ENCODE data around the gene PRMT3.
"Not testable (repeated sequence)": the region's sequence is repeated elsewhere in the genome, so short reads cannot be mapped to it uniquely, and the experiment has no call there.

PRMT3 gene

DNA sequence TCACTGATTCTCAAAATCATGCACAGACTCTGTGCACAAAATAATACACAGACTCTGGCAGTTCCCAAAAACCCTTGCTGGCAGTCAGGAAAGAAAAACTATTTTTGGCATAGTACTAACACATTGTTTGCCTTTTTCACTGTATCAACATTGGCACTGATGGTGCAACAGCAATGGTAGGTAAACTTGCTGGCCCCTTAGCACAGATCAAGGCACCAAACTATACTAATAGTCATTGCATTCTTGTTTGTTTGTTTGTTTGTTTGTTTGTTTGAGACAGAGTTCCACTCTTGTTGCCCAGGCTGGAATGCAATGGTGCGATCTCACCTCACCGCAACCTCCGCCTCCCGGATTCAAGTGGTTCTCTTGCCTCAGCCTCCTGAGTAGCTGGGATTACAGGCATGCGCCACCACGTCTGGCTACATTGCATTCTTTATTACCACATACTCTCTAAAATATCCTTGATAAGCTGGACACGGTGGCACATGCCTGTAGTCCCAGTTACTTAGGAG, 130.9 kb downstream of the PRMT3 start:
- no peak for DNase-seq

DNA sequence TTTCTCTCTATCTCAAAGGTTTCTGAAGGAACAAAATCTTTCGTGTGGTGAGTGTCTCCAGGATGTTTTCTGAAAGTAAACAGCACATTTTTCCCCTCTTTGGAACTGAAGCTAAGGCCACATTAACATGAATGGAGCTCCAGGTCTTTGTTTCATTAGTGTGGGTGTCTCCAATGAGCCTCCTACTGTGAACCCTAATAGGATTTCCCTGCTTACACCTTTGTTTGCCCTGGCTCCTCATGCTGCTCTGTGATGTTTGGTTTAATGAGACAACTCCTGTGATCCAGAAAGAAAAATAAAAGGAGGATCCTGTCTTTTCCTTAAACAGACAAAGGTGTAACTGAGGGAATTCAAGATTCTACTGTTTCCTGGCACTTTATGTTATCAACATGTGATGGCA, 135.0 kb downstream of the PRMT3 start:
- no peak for DNase-seq

DNA sequence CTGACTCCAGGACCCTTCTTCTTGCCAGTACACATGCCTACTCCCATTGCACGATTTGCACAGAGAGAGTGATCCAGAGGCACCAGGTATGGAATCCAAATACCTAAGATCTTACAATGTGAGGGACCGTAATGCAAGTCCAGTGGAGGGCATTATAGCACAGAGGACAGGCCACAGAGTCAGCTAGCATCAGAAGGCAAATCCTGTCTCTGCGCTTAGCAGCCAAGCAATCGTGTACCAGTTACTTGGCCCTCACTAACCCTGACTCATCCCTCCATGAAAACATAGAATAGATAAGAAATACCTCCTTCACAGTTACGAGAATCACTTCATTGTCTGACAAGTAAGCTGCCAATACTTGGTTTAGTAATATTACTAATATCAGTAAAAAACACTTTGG, 142.2 kb downstream of the PRMT3 start:
- no peak for DNase-seq

DNA sequence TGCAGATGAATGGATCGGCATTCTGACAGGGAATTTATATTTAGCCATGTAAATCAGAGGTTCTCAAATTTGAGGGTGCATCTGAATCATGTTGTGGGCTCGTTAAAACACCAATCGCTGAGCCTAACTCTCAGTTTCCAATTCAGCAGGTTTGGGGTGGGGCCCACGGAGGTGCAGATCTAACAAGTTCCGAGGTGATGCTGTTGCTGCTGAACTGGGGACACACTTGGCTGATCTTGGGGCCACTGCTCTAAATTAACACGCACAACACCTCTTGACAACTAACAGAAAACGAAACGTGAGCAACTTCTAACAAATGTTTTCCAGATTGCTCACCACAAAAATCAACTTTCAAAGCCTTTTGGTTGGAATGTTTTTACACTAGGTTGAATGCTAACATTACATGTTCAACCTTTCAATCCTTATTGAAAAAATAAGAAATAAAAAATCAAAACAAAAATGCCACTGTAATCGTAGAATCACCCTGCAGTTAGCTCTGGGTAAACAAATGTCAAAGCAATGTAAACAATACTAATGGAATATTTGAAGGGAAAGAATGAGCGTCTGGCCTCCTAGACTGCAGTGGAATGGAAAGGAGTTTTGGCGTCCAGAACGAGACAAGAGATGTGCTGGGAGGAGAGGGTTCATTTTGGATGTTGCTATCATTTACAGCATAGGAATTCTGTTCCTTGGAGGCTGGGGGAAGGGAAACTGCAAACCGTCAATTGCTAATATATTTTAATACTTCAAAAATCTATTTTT, 143.6 kb downstream of the PRMT3 start:
- no peak for DNase-seq

- no peak for DNase-seq
Observed at GRCh38 chr11:20535271-20535881, 147.9 kb downstream of the PRMT3 start.

GRCh38 chr11:20536365-20536764, 148.8 kb downstream of the PRMT3 start:
- DNase-seq: no peak

GRCh38 chr11:20536784-20537183, 149.3 kb downstream of the PRMT3 start:
- no peak for DNase-seq

- DNase-seq: no peak
Observed at GRCh38 chr11:20541503-20541902, 154.0 kb downstream of the PRMT3 start.

DNA sequence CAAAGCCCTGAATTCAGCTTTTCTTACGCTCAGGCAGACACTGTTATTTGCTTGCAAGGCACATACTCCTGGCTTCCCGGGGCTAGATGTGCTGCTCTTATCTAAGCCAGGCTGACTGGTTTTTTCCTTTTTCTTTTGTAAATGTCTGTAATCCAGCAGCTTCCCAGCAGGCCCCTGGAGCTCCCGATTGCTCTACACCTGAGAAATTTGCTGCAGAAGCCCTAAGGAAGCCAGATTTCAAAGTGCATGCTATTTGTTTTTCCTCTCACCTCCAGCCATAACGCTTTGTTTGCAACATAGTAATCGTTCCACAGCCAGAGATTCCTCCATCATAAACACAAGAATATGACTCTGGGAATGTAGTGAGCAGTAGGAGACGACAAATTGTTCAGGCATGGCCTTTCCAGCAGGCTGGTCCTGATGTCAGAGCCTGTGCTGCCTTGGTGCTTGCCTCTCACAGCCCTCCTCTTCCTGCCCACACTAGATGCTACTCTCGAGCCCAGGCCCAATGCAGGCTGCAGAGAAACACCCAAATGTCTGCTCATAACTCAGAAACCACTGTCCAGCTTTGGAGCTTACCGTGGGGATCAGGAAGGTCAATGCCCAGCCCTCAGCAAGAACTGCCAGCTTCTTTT, 157.2 kb downstream of the PRMT3 start:
- DNase-seq: no peak

- DNase-seq: no peak
Observed at GRCh38 chr11:20547411-20547810, 159.9 kb downstream of the PRMT3 start.

DNA sequence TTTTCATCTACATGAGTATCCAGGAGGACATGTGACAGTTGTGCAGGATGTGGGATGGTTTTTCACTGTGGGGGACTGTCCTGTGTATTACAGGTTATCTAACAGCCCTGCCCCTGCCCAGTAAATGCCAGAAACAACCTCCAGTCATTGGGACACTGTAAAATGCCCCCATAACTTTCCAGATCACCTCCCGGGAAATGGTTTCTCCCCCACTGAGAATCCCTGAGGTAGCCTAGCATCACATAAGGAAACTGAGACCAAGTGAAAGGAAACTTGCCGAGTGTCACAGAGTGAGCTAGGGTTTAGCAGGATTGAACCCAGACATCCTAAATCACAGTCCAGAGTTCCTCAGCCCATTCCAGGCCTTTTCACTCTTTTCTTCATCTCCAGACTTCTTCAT, 163.6 kb downstream of the PRMT3 start:
- DNase-seq: no peak

DNA sequence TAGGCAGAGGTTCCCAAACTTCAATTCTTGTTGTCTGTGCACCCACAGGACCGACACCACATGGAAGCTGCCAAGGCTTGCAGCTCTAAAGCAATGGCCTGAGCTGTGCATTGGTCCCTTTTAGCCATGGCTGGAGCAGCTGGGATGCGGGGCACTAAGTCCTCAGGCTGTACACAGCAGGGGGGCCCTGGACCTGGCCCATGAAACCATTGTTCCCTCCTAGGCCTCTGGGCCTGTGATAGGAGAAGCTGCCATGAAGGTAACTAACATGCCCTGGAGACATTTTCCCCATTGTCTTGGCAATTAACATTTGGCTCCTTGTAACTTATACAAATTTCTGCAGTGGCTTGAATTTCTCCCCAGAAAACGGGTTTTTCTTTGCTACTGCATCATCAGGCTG, 168.3 kb downstream of the PRMT3 start:
- no peak for DNase-seq

DNA sequence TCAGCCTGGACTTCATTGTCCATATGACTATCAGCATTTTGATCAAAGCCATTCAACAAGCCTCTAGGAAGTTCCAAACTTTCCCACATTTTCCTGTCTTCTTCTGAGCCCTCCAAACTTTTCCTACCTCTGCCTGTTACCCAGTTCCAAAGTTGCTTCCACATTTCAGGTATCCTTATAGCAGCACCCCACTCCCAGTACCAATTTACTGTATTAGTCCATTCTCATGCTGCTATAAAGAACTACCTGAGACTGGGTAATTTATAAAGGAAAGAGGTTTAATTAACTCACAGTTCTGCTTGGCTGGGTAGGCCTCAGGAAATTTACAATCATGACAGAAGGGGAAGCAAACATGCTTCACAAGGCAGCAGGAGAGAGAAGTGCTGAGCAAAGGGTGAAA, 168.9 kb downstream of the PRMT3 start:
- not testable (repeated sequence) for DNase-seq

GRCh38 chr11:20558741-20559140, 171.2 kb downstream of the PRMT3 start:
- no peak for DNase-seq
